ENCODE results near the gene NOL3.

The NOL3 gene

DNA sequence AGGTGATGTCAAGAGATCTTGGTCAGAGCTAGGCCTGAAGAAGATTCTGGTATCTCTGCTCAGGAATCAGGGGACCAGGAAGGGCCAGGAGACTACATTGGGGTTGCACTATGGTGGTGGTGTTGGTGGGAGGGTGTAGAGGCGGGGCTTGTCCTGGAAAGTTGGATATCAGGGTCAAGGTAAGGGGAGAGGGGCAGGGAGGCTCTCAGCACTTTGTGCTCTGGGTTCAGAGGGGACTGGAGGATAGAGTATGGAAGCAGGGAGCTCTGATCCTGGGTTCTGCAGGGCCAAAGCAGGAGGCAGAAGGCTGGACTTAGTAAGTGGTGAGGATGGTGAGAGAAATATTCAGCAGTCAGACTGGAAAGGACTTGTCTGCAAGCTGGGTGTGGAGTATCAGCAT is 3.0 kb downstream of the NOL3 start:
- DNase-seq: no peak

DNA sequence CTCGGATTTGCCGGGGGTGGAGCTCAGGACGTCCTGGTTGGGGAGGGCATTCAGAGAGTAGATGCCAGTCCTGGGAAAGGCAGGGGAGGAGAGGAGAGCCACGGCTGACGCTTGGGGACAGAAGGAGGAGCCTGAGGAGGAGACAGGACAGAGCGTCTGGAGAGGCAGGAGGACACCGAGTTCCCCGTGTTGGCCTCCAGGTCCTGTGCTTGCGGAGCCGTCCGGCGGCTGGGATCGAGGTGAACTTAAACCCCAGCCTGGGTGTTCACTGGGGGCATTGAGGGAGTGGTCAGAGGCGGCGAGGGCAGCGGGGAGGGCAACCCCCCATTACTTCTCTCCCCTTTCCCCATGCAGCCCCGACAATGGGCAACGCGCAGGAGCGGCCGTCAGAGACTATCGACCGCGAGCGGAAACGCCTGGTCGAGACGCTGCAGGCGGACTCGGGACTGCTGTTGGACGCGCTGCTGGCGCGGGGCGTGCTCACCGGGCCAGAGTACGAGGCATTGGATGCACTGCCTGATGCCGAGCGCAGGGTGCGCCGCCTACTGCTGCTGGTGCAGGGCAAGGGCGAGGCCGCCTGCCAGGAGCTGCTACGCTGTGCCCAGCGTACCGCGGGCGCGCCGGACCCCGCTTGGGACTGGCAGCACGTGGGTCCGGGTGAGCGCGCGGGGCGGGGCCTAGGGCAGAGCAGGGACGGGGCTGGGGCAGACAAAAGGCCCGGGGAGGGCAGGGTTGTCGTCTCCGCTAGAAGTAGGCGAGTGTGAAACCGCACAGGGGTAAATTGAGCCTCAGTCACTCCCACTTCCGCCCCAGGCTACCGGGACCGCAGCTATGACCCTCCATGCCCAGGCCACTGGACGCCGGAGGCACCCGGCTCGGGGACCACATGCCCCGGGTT is 3.7 kb downstream of the NOL3 start:
- DNase-seq: peak; percentile 65

DNA sequence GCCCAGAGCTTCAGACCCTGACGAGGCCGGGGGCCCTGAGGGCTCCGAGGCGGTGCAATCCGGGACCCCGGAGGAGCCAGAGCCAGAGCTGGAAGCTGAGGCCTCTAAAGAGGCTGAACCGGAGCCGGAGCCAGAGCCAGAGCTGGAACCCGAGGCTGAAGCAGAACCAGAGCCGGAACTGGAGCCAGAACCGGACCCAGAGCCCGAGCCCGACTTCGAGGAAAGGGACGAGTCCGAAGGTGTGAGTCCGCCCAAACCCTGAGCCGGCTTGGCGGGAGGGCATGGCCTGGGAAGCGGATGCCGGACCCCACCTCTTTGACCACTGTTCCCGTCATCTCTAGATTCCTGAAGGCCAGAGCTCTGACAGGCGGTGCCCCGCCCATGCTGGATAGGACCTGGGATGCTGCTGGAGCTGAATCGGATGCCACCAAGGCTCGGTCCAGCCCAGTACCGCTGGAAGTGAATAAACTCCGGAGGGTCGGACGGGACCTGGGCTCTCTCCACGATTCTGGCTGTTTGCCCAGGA is 4.4 kb downstream of the NOL3 start:
- no peak for DNase-seq

DNA sequence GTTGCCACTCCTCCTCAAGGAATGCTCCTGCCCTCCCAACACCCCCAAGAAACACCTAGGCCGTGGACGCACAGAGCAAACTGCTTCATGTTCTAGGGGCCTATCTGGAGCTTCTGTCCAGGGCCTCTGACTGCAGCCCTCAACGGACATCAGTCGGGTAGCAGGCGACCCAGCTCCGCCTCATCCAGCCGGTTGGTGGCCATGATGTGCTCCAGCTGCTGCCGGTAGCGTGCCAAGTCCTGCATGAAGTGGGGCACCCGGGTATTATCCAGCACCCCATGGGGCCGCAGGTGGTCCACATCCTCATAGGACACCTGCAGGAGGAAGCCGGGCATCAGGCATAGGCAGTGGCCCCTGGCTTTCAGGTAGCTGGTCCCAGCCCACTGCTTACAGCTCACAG is 6.3 kb downstream of the NOL3 start:
- DNase-seq: no peak

DNA sequence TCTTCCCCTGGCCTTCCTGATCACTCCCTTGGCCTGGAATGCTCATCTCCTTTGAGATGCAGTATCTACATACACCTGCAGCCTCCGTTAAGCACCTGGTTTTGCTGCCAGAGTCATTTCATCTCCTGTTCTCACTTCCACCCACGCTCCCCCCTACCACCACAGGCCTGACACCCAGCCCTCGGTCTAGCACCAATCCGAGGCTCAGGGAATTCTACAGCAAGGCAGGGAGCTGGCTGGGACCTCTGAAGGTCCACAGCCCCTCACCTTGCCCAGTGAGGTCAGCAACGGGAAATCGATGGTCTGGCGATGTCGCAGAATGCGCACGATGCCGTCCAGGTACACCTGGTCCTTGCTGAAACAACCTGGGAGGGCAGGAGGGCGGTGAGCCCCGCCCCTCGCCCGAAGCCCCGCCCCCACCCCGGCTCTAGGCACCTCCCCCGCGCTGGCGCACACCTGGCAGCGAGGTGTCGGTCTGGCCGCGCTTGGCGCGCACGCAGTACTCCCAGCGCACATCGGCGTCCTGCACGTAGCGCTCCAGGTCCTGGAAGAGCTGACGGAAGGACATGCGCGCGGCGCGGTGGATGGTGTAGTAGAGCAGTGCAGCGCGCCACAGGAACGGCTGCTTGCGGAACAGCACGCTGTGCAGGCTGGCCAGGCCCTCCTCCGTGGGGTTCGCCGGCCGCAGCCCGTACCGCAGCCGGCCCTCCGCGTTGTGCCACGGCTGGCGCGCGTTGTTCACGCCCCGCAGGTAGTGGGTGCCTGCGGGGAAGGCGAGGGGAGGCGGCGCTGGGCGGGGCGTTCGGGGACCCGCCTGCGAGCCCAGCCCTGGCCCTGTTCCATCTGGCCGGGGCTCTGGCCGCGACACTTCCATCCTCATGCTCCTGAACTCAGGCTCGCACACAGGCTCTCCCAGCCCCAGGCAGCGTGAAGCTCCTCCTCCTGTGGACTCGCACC is 7.7 kb downstream of the NOL3 start:
- DNase-seq: no peak

DNA sequence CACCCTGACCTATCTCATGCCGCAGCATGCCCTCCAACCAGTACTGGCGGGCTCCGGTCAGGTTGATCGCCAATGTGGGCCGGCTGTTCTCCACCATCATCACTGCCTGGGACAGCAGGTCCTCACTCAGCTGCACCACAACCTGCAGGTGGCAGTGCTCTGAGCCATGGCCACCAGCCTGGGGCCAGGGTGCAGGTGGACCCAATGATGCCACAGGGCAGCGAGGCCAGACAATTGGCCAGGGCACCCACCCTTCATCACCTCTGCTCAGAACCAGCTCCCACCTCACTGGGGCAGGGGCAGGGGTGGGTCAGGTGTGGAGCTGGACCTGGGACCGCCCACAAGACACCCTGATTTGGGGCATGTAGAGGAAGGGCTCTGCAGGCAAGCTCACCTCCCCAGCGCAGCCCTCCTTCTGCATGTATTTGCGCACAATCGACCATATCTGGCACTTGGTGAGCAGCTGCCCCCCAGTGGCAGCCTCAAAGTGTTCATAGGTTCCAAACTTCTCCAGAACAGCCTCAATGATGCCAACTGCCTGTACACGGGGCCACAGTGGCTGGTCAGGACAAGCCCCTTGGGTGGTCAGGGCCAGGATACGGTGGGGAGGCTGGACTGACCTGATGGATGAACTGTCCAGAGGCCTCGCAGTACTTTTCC is 9.2 kb downstream of the NOL3 start:
- no peak for DNase-seq

DNA sequence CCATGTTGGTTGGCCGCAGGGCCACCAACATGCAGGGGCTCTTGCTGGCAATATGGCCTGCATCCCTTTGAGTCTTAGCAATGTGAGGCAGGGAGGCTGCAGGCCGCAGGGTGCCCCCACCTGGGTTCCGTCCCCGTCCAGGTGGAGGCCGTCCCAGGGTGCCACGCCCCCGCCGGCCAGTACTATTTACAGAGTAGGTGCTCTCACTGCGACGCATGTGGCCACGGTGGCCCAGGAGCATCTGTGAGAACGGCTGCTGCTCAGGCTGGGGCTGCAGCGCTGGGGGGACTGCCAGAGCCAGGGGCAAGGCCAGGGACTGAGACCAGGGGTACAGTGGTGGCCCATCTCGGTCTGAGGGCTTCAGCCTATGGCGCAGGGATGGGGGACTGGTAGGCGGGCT is 9.8 kb downstream of the NOL3 start:
- no peak for DNase-seq

DNA sequence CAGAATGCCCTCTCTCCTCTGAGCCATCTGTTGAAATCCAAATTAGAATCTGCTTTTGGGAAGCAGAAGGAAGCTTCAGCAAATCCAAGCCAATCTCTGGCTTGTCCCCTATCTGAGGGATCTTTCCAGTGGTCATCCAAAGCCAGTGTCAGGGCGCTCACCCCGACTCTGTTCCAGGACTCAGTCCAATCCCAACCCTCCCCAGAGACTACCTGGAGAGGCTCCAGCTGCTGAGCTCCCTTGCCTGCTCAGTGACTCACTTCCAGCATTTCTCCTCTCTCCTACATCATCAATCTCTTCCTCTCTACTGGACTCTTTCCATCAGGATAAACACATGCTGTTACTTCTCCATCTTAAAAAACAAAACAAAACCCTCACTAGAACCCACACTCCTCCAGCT is 11.0 kb downstream of the NOL3 start:
- no peak for DNase-seq

DNA sequence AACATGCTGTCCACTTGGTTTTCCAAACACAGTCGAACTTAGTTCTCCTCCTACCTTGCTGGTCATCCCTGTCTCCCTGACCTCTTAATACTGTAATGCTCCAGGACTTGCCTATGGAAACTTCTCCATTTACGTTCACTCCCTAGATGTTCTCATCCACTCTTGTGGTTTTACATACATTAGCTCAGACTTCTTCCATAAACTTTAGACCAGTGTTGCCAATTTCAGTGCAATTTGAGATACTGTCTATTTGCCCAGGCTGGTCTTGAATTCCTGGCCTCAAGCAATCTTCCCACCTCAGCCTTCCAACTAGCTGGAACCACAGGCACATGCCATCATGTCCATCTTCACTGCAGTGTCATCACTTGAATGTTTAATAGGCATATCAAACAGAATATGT is 11.9 kb downstream of the NOL3 start:
- no peak for DNase-seq

DNA sequence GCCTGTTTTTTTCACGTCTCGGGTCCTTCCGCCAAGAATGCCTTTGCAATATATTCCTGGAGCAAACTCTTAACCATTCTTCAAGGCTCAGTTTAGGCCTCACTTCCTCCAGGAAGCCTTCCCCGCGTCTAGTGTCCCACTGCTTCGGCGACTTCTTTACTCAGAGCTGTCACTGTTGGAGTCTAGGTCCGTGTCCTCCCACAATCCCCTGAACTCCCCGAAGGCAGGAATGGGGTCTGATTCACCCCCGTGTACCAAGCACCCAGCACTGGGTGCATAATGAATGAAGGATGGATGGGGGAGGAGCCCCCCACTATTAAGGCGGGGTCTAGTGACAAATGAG is 12.9 kb downstream of the NOL3 start:
- DNase-seq: no peak

DNA sequence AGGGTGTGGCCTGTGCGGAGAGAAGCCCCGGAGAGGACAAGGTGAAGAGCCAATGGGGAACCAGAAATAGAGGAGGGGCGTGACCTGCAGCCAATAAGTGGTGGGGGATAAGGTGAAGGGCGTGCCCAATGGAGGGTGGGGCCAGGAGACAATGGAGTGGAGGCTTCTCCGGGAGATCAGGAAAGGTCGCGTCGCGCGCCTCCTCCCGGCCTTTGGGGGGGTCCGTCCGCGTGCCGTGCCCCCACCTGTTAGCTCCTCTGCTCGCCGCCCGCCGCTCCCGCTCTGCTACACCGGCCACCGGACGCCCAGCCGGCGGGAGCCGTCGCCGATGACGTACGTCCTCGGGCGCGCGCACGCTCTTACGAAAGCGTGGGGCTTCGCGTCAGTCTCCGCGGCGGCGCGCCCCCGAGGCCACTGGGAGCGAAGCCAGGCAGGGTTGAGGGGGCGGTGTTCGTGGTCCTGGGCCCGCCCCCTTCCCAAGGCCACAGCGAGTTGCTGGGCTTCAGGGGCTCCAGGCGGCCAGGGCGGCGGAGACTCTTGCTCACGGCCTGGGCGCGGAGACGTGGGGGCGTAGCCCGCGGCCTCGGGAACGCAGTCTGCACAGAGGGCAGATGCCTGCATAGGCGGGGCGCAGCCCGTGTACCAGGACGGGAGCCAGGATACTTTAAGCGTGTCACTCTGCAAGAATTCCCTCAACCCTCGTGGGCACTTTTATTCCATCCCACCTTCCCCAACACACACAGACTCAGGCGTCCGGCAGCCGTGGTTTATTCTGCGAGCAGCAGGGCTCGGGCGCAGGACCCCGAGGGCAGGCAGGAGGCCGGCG is 13.5 kb downstream of the NOL3 start, which contains the start of gene MATCAP1:
Gene MATCAP1 (minus strand): TSS at position 337 of the 826 bp plus-strand sequence. CDS start 3,353 bp downstream, outside the sequence.
- DNase-seq: peak; percentile 95

DNA sequence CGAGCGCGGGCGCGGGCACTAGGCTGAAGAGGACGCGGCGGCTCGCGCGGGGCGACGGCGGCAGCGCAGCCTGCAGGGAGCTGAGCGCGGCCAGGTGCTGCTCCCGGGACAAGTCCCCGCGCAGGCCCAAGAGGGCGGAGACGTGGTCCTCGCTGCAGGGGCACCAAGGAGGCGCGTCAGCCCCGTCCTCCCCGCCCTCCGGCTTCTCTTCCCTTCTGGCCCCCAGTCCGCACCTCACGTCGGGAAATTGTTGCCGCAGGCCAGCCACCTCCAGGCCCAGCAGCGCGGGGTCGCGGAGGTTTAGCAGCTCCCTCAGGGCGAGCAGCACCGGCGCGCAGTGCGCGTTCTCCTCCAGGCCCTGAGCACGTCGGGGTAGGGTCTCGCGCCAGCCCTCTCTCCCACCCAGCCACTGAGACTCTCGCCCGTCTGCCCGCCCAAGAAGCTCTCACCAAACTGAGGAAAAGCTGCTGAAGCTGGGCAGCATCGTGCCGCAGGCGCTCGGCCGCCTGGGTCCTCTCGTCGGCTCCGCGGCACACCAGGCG is 14.2 kb downstream of the NOL3 start:
- DNase-seq: no peak

DNA sequence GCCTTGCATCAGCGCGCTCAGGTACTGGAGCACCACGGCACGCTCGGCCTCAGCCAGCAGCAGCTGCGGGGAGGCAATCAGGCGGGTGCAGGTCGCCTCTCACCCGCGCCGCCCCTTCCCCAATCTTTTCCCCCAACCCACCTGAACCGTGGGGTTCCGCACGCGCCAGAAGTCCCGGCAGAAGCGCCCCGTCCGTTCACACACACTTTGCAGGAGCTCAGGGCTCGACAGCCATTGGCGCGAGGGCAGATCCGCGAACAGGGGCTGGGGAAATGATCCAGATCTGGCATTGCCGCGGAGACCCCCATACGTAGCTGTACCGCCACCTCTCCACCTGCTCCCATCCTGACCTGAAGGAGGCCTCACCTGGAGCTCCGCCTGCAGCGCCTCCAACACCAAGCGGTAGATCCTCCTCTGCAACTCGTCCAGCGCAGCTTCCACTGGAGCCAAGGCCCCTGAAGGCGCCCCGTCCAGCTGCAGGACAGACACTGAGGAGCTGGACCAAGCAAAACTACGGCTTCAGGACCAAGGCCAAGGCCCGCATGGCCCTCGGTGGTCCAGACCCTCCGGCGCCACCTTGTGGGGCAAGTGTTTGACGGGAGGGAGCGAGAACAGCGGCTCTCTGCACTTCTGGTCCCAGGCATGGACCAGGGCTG is 14.8 kb downstream of the NOL3 start:
- DNase-seq: no peak

DNA sequence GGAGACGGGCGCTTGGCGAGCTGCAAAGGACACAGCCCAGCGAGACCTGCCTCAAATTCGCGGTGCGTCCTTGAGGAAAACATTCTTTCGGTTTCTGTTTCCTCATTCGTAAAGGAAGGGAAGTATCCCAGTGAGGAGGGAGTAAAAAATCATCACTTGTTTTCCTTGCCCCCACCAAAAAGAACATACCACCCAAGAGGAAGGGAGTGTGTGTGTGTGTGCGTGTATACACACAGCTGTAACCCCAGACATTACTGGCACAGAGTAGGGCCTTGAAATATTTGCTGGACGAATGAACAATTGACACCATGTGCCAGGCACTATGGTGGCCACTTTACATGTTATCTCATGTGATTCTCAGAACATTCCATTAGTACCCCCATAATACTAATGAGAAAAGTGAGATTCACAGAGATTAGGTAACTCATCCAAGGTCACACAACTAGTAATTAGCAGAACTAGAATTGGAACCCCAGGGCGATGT is 15.4 kb downstream of the NOL3 start:
- DNase-seq: no peak

DNA sequence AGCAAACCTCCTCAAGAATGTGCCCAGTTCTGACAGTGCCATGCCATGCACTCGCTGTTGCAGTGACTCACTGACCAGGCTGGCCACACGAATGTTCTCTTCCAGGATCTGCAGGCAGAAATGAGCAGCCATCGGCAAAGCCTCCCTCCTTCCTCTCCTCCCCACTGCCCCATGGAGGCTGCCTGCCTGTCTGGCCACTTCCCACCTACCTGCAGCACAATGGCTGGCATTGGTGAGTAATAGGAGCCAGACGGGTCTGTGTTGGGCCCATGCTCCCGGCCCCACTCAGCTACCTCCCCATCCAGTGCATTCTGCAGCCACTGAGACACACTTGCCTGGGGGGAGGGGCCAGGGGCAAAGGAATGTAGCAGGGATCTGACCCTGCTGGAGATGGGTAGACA is 16.2 kb downstream of the NOL3 start:
- DNase-seq: no peak

DNA sequence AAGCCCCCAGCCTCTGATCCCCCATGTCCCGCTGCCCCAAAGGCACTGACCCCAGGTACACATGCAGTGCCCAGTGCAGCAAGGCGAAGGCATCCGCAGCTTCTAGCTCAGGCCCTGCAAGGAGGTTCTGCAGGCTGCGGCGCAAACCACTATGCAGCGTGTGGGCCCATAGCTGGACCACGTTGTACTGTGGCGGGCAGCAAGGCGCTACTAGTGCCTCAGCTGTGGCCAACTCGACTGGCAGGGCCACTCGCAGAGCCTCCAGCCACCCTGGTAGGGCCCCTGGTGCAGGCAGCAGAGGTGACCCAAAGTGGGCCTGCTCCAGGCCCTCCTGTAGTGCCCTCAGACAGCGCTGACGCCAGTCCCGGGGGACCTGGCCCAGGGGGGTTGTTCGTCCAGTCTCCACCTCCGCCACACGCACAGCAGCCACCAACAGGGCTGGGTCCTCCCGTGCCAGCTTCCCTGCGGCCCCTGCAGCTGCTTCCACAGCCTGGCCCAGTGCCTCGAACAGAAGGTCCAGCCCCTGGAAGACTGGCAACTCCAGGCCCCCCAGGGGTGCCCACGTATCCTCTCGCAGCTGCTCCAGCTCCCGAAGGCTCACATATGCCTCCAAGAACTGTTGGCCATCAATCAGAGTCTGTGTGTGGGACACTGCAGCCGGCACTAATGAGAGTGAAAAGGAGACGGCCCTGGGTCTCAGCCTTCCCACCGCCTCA is 17.0 kb downstream of the NOL3 start:
- DNase-seq: no peak

DNA sequence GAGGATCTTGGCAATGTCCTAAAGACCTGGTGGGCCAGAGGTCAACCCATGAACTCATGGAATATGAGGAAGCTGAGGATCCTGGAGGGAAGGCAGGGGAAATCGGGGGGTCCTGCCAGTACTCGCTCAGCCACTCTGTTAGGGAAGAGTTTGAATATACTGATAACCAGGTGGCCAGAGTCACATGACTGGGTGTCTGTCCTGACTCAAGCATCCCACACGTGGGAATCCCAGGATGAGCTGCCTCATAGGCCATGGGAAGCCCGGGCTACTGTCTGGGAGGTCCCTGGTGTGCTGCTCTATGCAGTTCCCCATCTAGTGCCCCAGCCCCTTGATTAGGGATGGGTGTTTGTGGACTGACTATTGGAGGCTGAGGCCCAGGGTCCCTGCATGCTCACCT is 18.0 kb downstream of the NOL3 start:
- no peak for DNase-seq

DNA sequence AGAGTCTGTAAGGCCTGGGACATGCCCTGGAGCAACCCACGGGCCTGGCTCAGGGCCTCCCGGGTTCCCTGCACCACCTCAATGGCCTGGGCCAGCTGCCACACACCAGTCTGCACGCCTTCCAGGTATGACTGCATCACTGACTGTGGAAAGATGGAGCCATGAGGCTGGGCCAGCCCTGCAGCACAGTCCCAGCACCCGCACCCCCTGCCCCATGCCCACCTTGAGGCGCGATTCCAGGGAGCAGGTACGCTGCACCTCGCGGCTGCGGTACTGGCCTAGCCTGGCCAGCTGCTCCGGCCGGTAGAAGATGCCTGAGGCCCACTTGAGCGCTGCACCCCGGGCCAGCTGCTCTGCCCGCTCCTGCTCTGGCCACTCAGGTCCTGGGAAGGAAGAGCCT is 18.5 kb downstream of the NOL3 start:
- DNase-seq: no peak

DNA sequence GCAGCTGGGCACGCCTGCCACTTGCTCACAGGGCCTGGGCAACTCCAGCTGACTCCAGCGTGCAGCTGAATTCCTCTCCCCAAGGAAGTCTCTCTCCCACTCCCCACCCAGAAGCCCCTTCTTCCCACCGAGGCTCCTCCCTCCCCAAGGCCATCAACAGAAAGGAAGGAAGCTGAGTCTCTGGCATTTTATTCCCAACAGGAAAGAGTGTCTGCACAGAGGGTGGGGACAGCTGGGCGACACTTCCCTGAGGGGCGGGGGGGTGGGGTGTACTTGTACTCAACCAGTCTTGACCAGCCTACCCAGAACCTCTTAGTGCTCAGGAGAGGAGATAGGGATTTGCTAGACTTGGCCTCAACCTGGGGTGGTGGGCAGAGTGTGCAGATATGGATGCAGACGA is 19.7 kb downstream of the NOL3 start, which contains the start of gene EXOC3L1:
Gene EXOC3L1 (minus strand): TSS at position 96 of the 400 bp plus-strand sequence. CDS start 460 bp downstream, outside the sequence.
- no peak for DNase-seq
